HG03064 (cell line): Measurements from ENCODE around the gene RBPJ.
"Not testable (repeated sequence)": the region's sequence is repeated elsewhere in the genome, so short reads cannot be mapped to it uniquely, and the experiment has no call there.

ENCODE experiments used
- ATAC-seq: cut with Tn5 transposase; IDR thresholded peaks from one replicate; pipeline ENCODE4 v1.9.1; 2021; ENCODE audit warnings: low read depth; ENCODE audit not compliant: unreplicated experiment

RBPJ gene

DNA sequence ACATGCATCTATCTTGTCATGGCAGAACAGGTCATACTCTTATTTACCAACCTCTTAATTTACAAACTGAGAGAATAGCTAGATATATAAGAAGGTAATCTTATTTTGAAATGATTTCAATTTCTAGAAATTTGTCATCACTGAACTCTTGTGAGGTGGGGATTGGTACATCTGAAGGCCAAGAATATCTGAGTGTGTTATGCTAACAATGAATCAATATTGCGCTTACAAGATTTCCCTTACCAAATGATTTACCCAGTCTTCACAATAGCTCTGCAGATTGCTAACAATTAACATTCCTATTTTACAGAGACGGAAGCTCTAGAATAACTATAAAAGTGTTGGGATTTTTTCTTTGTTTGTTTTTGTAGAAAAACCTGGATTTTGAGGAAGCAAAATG is 48.3 kb downstream of the RBPJ start:
- ATAC-seq: no peak

DNA sequence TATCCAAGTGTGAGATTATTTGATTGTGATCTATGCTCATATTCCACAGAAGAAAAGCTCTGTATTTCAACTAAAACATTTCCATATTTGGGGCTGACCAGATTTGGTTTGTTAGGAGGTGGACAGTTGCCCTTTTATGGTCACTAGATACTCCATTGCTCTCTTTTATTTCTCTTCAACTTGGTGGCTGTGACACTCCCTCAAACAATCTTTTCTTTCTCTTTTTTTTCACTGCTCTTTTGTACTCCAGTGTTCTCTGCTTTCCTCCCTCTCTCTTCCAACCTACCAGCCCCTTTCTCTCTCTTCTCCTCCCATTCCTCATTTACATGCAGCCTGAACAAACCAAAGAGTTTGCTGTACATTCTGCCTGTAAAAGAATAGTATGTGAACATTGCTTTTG is 48.8 kb downstream of the RBPJ start:
- ATAC-seq: no peak

DNA sequence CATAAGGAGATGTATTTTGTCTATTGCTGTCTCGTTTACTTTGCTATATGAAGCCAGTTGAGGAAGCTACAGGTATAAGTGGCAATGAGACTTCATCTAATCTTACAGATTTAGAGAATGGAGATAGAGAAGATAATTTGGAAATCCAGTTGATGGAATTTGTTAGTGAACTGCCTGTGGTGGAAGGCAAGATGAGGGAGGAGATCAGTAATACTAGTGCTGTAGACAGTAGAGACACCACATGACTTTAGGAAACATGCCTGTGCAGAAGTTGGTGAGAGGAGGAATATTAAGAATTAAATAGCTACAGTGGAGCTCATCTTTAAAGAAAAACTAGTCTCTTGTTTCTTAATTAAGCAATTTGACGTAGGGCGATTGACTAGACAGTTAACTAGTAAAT is 51.3 kb downstream of the RBPJ start:
- no peak for ATAC-seq

DNA sequence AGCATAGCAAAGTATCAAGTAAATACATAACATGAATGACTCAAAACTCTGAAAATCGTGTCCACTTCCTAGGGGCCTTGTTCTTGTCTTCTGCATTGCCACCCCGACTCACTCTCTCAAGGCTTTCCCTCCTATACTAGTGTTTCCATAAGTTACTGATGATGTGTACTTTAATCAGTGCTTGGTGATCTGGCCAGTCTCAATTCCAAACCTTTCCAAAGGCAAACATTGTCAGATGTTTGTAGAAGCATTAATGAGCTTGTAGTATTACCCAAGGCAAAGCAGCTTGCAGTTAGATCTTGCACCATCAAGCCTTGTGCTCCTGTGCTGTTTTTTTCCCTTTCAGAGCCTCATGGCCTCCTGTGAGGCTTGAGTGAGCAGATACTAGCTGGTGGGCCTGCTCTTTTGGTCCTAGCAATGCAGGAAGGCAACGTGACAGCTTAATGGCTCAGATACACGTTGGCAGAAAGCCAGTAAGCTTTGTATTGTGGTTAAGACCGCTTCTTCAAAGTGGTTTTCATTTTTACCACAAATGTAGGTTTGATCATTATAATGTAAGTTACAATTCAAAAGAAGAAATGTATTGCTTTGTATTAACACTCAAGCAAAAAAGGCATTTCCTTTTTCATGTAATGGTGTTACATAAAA is 51.8 kb downstream of the RBPJ start:
- ATAC-seq: peak; percentile 92

DNA sequence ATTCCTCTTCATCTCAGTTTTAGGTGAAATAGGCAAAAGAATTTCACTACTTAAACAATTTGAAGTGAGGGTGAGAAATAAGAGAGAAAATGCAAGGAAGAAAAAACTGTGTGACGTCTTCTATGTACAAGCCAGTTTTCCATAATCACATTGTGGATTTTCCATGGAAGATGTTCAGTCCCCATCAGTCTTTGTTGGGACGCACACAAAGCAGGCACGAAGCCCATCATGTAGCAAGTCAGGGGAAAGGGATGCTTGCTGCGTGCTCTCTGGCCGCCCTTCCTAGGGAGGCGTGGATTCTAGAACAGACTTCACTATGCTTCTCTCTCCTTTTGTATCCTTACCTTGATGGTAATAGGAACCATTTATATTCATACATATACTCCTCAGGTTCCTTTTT is 54.7 kb downstream of the RBPJ start:
- ATAC-seq: no peak

DNA sequence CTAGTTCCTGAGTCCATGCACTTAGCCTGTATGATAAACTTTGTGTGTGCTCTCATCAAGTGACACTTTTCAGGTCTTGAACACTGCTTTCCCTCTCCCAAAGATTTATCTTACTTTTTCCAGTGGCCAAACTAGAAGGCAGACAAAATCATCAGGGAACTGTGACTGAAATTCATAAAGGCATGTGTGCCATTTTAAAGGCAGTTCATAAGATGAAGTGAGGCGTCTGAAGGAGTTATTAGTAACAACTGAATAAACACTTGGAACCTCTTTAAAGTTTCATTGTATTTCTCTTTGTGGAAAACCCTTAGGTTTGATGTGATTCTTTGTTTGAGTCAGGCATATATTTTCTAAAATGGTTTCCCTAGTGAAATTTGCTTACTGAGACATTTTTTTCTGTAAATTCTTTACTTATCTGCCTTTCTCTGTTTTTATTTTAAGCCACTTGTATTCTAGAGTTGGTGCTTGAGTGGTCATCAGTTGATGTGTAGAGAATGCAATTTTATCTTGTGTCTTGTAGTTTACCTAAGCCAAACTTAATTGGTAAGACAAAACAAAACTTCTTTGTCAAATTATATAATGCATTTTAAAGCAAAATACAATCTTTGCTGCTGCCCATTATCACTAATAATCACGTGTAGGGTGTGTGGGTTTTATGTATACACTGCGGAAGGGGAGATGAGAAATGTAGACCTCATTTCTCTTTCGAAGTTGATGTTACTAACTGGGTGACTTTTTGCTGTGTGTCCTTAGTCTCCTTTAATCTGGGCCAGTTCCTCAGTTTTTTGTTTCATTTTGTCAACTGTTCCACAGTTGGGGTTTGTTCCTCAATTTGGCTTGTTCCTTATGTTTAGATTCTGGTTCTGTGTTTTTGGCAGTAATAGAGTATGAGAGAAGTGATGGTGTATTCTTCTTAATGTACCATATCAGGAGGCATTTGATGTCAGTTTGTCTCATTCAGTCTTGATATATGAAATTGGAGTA is 56.8 kb downstream of the RBPJ start:
- no peak for ATAC-seq

DNA sequence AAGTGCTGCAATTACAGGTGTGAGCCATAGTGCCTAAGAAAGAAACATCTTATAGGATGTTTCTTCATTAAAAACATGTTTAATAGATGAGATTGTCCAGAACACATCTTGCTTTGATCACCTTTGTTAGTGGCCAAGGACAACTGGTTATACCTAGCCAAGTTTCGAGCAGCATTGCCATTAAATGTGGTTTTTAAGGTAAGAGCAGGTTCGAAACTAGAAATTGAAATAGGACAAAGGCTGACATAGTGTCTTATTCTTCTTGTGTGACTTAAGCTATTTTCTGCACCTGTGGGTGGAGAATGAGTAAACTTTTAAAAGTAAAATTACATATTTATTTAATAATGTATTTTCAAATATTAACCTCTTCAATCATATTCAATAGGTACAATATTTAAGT is 59.0 kb downstream of the RBPJ start:
- ATAC-seq: no peak

DNA sequence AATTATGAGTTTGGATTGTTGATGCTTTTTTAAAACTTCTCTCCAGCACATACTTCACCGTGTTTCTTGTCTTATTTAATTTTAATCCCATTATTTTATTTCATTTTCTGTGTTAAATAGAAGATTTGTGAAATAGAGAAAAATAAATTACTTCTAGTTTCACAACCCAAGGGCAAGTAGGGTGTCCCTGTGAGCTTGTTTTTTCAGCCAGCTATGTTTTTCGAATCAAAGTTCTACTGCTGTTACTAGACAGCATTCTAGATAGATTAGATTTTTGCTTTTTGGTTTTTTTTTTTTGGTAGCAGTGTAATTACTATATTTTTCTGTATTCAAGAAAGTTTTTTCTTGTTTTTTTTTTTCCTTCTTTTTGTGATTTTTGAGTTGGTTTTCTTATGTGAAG is 59.9 kb downstream of the RBPJ start:
- ATAC-seq: no peak

DNA sequence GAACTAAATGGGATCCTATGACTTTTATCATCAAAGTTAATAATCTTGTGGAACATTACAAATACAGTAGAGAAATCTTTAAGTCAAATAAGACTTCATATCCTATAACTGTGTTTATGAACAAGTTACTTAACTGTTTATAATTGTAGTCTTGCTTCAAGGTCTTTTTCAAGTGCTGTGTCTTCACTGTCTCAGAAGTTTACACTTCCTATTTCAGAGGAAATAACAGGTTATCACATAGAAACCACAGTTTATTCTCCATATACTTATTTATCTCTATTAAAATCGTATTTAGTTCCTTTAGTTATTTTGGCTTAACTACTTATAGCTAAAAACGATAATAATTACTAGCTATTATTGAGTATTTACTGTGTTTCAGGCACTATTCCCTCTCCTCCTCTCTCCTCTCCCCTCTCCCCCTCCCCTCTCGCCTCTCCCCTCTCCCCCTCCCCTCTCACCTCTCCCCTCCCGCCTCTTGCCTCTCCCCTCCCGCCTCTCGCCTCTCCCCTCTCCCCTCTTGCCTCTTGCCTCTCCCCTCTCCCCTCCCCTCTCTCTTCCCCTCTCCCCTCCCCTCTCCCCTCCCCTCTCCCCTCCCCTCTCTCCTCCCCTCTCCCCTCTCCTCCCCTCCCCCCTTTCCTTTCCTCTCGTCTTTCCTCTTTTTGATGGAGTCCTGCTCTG is 63.7 kb downstream of the RBPJ start:
- ATAC-seq: no peak

DNA sequence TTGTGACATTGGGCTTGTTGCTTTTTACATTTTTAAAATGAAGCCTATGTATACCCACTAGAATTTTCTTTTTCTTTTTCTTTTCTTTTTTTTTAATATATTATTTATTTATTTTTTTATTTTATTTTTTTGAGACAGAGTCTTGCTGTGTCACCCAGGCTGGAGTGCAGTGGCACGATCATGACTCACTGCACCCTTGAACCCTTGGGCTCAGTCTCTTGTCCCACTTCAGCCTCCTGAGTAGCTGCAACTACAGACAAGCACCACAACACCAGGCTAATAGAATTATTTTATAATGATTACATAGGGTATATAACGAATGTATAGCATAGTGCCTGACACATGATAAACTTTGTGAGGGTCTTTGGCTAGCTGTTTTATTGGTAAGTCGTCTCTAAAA is 64.9 kb downstream of the RBPJ start:
- no peak for ATAC-seq

DNA sequence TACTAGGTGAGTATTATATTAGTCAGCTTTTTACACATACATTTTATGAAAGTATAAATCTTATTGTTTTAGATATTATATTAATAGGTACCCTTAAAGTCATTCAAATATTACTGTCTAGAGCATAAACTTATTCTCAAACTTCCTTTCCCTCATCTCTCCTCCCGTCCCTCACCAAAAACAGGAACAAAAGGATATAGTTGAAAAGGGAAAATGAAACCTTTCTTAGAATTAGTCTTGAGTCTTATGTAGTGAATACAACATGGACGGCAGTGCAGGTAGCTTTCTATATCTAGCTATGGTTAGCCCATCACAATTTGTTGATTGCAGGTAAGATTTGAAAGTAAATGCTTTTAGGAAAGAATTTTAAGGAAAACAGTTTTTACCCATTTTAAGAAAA is 65.6 kb downstream of the RBPJ start:
- no peak for ATAC-seq

DNA sequence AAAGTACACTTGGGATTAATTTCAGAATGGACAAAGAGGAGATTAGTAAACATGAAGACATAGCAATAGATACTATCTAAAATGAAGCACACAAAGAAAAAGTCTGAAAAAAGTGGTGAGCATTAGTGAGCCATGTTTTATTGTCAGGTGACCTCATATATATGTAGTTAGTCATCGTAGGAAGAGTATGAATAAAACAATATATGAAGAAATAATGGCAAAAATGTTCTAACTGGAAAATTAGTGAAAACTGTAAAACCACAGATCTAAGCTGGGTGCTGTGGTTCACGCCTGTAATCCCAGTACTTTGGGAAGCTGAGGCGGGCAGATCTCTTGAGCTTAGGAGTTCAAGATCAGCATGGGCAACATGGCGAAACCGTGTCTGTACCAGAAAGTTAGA is 67.9 kb downstream of the RBPJ start:
- no peak for ATAC-seq

DNA sequence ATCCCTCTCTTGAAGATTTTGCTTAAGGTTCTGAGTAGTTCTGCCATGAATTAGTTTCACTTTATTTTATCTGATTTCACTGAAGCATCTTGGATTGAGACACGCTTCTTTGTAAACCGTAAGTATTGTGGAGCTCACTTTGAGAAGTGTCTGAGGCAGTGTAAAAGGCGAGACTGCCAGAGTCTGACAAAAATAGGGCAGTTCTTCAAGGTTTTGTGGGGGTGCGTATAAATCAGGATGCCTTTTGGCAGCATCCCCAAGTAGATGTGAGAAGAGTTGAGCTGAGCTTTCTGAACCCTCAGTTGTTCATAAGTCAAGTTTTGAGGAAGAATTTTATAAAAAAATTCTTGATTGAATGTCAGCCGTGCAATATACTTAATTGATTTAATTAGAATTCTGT is 76.3 kb downstream of the RBPJ start:
- ATAC-seq: no peak

DNA sequence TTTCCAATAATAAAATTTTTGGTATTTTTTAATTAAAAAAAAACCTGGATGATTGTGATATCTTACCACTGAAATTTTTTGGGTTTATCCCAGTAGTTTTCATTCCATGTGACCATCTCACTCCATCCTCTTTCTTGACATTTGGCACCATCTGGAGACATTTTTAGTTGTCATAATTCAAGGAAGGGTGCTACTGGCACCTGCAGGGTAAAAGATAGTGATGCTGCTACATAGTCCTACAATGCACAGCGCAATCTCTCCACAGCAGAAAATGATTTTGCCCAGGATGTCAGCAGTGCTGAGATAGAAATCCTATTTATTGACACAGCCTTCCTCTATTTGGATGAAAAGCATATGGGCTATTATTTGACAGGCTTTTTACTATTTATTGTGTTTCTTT is 79.3 kb downstream of the RBPJ start:
- ATAC-seq: no peak

DNA sequence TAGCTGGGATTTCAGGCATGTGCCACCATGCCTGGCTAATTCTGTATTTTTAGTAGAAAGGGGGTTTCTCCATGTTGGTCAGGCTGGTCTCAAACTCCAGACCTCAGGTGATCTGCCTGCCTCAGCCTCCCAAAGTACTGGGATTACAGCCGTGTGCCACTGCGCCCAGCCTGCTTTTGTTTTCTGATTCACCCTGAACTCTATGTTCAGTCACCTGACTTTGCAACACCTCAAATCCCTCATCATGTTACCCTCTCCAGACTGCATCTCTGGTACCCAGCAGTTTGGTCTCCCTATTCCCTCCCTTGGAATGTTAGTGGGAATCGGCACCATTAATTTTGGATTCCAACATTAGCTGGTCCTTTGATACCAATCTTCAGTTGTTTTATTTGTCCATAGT is 81.2 kb downstream of the RBPJ start:
- not testable (repeated sequence) for ATAC-seq

DNA sequence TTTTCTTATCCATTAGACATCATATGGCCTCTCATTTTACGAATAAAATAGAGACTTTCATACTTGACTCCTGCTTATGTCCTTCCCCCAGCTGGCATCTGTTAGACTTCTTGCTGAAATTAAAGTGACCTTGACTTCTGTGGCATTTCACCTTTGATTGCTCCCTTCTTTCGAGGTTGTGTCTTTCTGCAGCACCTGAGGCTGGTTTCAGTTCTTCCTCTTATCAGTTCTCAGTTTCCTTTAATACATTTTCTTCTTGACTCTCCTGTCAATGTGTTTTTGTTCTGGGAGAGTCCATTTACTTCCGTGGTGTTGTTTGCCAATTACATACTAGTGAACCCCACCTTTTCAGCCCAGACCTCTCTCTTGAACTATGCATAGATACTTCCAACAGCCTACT is 81.6 kb downstream of the RBPJ start:
- no peak for ATAC-seq

DNA sequence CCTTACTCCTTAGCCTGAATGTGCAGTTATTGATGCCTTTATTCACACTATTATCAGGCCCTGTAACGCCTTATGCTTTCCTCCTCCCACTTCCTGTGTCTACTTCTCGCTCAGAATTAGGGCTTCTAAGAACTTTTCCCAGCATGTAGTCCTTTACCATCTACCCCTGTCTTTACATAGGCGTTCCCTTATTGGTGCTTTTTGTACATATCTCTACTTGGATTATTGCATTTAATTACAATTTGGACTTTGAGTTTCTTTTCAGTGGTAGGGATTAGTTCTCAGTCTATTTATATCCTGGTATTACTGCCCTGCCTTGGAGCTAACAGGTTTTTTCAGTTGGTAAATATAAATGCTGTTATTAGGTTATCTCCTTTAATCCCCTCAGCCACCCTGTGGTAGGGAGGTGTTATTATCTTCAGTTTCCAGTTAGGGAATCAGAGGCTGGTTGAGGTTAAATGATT is 84.0 kb downstream of the RBPJ start:
- ATAC-seq: no peak

DNA sequence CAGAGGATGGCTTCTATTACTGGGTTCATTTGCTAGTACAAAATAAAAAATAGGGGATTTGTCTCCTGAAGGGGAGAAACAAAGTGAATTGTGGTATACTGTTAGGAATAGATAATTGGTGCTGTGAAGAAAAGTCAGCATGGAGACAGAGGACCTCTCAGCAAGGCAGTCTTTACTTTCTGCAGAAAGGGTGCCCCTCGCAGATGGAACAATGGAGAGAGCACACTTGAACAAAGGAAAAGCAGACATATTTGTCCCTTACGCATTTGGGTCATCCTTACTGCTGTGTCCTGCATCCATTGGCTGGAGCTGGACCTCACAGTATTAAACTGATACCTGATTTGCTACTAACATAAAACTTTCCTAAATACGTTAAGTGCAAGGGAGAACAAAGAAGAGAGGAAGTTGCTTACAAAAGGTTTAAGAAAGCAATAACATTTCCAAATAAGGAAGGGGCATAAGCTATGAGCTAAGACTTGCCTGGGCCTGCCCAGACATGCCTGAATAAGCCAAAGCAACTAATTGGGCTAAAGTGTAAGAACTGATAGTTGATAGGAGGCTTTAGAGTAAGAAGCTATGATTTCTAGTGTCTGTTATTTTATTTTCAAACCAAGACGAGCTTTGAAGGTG is 85.6 kb downstream of the RBPJ start:
- no peak for ATAC-seq

DNA sequence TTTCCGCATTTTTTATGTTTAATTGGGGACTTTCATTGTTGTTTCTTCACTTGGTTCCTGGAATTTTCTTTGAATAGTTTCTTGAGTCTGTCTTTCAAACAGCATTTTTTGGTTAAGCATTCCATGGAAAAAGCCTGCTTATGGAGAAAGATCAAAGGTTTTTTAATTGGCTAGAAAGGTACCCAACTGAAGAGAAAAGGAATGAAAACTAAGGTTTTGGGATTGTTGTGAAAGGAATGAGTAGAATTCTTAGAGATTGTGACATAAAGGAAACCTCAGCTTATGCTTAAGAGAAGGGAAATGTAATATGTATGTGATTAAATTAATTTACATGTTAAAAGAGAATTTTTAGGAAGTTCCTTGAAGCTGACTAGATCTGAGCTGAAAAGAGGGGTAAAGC is 86.7 kb downstream of the RBPJ start:
- ATAC-seq: no peak

DNA sequence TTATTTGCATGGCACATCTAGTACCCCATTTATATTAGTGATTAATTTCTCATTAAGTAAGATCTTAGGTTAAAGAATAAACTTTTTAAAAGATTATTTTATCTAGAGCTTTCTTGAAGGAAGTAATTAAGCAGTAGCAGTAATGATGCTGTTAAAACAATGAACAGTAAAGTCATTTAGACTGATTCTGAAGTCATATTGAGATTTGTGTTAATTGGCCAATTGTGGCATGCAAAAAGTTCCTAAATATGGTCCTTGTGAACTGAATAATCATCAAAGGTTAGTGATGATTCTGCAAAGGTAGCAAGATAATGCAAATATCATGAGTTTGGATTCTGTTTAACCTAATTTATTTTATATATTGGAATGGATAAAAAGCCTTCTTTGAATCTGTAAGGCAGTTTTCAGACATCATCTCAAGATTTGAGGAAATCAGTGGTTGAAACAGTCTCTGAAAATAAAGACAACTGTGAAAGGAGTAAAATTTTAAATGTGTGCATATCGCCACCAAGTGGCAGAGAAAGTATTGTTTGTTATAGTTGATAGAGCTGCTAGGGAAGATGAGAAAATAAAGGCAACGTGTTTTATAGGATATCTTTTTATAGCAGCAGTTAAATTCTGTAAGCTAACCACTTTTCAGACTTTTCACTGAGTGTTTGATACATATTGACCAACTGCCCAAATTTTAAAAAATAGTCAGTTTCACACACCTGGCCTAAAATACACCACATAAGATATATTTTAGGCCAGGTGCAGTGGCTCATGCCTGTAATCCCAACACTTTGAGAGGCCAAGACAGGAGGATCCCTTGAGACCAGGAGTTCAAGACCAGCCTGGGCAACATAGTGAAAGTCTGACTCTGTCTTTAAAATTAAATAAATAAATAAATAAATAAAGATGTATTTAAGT is 89.8 kb downstream of the RBPJ start:
- no peak for ATAC-seq
